H1 (cell line): ENCODE data around the gene DPY19L1. TPM values are rescaled to one million over a fixed set of nuclear protein-coding genes. Genes with fewer than 3 reads are reported as not detected.
"Not testable (repeated sequence)": the region's sequence is repeated elsewhere in the genome, so short reads cannot be mapped to it uniquely, and the experiment has no call there.

Experiments used
- CTCF ChIA-PET: fragments of 300-600 bp; sonication (Branson Sonifier 250); formaldehyde crosslinking; loops from one replicate; lab custom pipeline; 2021; ENCODE audit not compliant: partially characterized antibody; lab: Charles Lee
- POLR2A ChIA-PET: fragments of 300-600 bp; sonication (Branson Sonifier 250); formaldehyde crosslinking; loops from one replicate; lab custom pipeline; 2021; ENCODE audit warnings: inconsistent platforms; ENCODE audit not compliant: partially characterized antibody; lab: Charles Lee
- DNase-seq, 2 experiments: peaks; one replicate each; pipeline versions ENCODE4 v3.0.0 to v3.0.0-alpha.2; 2010 to 2022; ENCODE audit warnings: low spot score in 2 of 2, low read depth in 1 of 2, mixed read lengths in 1 of 2
- FAIRE-seq: peaks from 2 replicates; lab custom pipeline; 2011; peaks lifted over from hg19 to GRCh38; lab: Jason Lieb, UNC
- H2AFZ ChIP-seq: 2 replicates; pipeline ENCODE4 v1.8.1; 2012; ENCODE audit warnings: low read length, inconsistent platforms
- H2AK5ac ChIP-seq: 2 replicates; pipeline ENCODE4 v1.6.1; 2013; ENCODE audit warnings: low read depth, low read length
- H2BK120ac ChIP-seq: replicated peaks from 2 replicates; pipeline ENCODE3; 2013; ENCODE audit warnings: low read depth, low read length, inconsistent platforms
- H2BK12ac ChIP-seq: 2 replicates; pipeline ENCODE4 v1.6.1; 2013; ENCODE audit warnings: low read depth, low read length
- H2BK15ac ChIP-seq: 2 replicates; pipeline ENCODE4 v1.6.1; 2013; ENCODE audit warnings: low read length
- H2BK20ac ChIP-seq: 2 replicates; pipeline ENCODE4 v1.6.1; 2013; ENCODE audit warnings: low read length
- H2BK5ac ChIP-seq: 2 replicates; pipeline ENCODE4 v1.6.1; 2013; ENCODE audit warnings: low read depth, low read length
- H3K14ac ChIP-seq: 2 replicates; pipeline ENCODE4 v1.6.1; 2013; ENCODE audit warnings: inconsistent platforms; ENCODE audit not compliant: insufficient read length
- H3K18ac ChIP-seq: 2 replicates; pipeline ENCODE4 v1.6.1; 2013; ENCODE audit warnings: low read length; ENCODE audit errors: extremely low read depth
- H3K23ac ChIP-seq: 2 replicates; pipeline ENCODE4 v1.6.1; 2013; ENCODE audit warnings: inconsistent platforms; ENCODE audit not compliant: insufficient read length
- H3K23me2 ChIP-seq: 2 replicates; pipeline ENCODE4 v1.6.1; 2013; ENCODE audit warnings: low read depth, low read length
- H3K27ac ChIP-seq: 2 replicates; pipeline ENCODE4 v1.6.1; 2011; ENCODE audit warnings: low read depth, low read length, inconsistent platforms
- H3K27me3 ChIP-seq, 4 experiments: replicated peaks in 1 of 4; 1 replicate in 1 of 4; 2 replicates in 3 of 4; pipeline versions ENCODE4 v1.6.1 to v1.8.1; 2011 to 2013; ENCODE audit warnings: low read length in 3 of 4, mild to moderate bottlenecking in 3 of 4, inconsistent platforms in 2 of 4, mixed read lengths in 2 of 4, moderate library complexity in 1 of 4; ENCODE audit not compliant: control insufficient read depth in 3 of 4, insufficient read depth in 3 of 4; ENCODE audit errors: extremely low read depth in 1 of 4
- H3K36me3 ChIP-seq, 4 experiments: 2 replicates each; pipeline versions ENCODE4 v1.6.1 to v1.8.1; 2011 to 2013; ENCODE audit warnings: mild to moderate bottlenecking in 4 of 4, low read length in 3 of 4, moderate library complexity in 2 of 4, control low read depth in 1 of 4, inconsistent platforms in 1 of 4; ENCODE audit not compliant: insufficient read depth in 4 of 4, control insufficient read depth in 2 of 4
- H3K4ac ChIP-seq: replicated peaks from 2 replicates; pipeline ENCODE3; 2013; ENCODE audit warnings: low read length, low read depth, mixed read lengths, inconsistent platforms; ENCODE audit not compliant: insufficient read length
- H3K4me1 ChIP-seq, 4 experiments: replicated peaks in 1 of 4; 1 replicate in 1 of 4; 2 replicates in 3 of 4; pipeline versions ENCODE4 v1.6.1 to v1.8.1; 2011 to 2013; ENCODE audit warnings: low read length in 3 of 4, inconsistent platforms in 2 of 4, mixed read lengths in 1 of 4; ENCODE audit not compliant: insufficient read depth in 4 of 4, control insufficient read depth in 3 of 4
- H3K4me2 ChIP-seq, 2 experiments: 2 replicates each; pipeline versions ENCODE4 v1.6.1 to v1.8.1; 2011 to 2013; ENCODE audit warnings: low read depth in 2 of 2, low read length in 2 of 2, control low read depth in 1 of 2, inconsistent platforms in 1 of 2, mild to moderate bottlenecking in 1 of 2; ENCODE audit not compliant: insufficient read depth in 1 of 2
- H3K4me3 ChIP-seq, 4 experiments: fragments of 200-600, 300-600 bp in 1 of 4; sonication (generic), shearing (Covaris generic), sonication (Bioruptor Twin) in 1 of 4; 2 replicates each; pipeline versions ENCODE4 v1.5.1 to v1.8.1; 2011 to 2016; ENCODE audit warnings: low read length in 4 of 4, low read depth in 3 of 4, control low read depth in 2 of 4, inconsistent platforms in 2 of 4, mild to moderate bottlenecking in 2 of 4, mixed read lengths in 1 of 4, moderate library complexity in 1 of 4; ENCODE audit not compliant: insufficient read depth in 2 of 4; ENCODE audit errors: extremely low read depth in 1 of 4
- H3K56ac ChIP-seq: replicated peaks from 2 replicates; pipeline ENCODE3; 2013; ENCODE audit warnings: low read depth, mild to moderate bottlenecking, mixed read lengths, low read length, inconsistent platforms; ENCODE audit not compliant: insufficient read length
- H3K79me1 ChIP-seq: 2 replicates; pipeline ENCODE4 v1.6.1; 2013; ENCODE audit warnings: low read depth, low read length, control low read depth
- H3K79me2 ChIP-seq, 2 experiments: 2 replicates each; pipeline versions ENCODE4 v1.6.1 to v1.8.1; 2012 to 2013; ENCODE audit warnings: low read length in 2 of 2, mild to moderate bottlenecking in 2 of 2, inconsistent platforms in 1 of 2; ENCODE audit not compliant: insufficient read depth in 2 of 2, control insufficient read depth in 1 of 2
- H3K9ac ChIP-seq, 4 experiments: replicated peaks in 1 of 4; 1 replicate in 1 of 4; 2 replicates in 3 of 4; pipeline versions ENCODE4 v1.6.1 to v1.8.1; 2011 to 2013; ENCODE audit warnings: low read depth in 3 of 4, low read length in 3 of 4, control low read depth in 2 of 4, mild to moderate bottlenecking in 2 of 4, moderate library complexity in 2 of 4, inconsistent platforms in 1 of 4; ENCODE audit errors: extremely low read depth in 1 of 4
- H3K9me3 ChIP-seq, 2 experiments: 2 replicates each; pipeline versions ENCODE4 v1.6.1 to v1.8.1; 2012 to 2013; ENCODE audit warnings: mild to moderate bottlenecking in 2 of 2, moderate library complexity in 2 of 2, control low read depth in 1 of 2, inconsistent platforms in 1 of 2, low read depth in 1 of 2, low read length in 1 of 2, mixed read lengths in 1 of 2; ENCODE audit not compliant: insufficient read depth in 2 of 2
- H4K20me1 ChIP-seq, 2 experiments: replicated peaks in 1 of 2; 2 replicates each; pipeline versions ENCODE3 to v1.8.1; 2011 to 2013; ENCODE audit warnings: inconsistent platforms in 2 of 2, low read length in 2 of 2, mild to moderate bottlenecking in 1 of 2; ENCODE audit not compliant: insufficient read depth in 2 of 2, control insufficient read depth in 1 of 2
- H4K5ac ChIP-seq: 2 replicates; pipeline ENCODE4 v1.6.1; 2013; ENCODE audit warnings: low read length, low read depth, mixed read lengths, inconsistent platforms; ENCODE audit not compliant: insufficient read length
- H4K8ac ChIP-seq: 2 replicates; pipeline ENCODE4 v1.8.0; 2013; ENCODE audit warnings: mild to moderate bottlenecking, moderate library complexity, low read length, inconsistent platforms; ENCODE audit not compliant: insufficient read depth; ENCODE audit errors: extremely low read depth
- H4K91ac ChIP-seq: replicated peaks from 2 replicates; pipeline ENCODE3; 2013; ENCODE audit warnings: low read length, mixed read lengths, inconsistent platforms; ENCODE audit not compliant: insufficient read length
- RAD21 ChIP-seq, 2 experiments: IDR thresholded peaks in 1 of 2; conservative IDR thresholded peaks in 1 of 2; 2 replicates each; pipeline ENCODE4 v1.6.1; 2011; ENCODE audit warnings: low read depth in 2 of 2, low read length in 2 of 2, improper control_type of control experiment in 1 of 2, inconsistent platforms in 1 of 2, mild to moderate bottlenecking in 1 of 2, moderate library complexity in 1 of 2
- WGBS, 2 experiments: shearing (Covaris generic) in 1 of 2; methylation state at CpG; one replicate each; pipeline versions ENCODE4 v1.1.6 to v1.1.7; 2013 to 2015; ENCODE audit warnings: low lambda C conversion rate in 2 of 2, mixed read lengths in 2 of 2, inconsistent platforms in 1 of 2, low coverage in 1 of 2, missing lambda C conversion rate in 1 of 2; ENCODE audit not compliant: insufficient replicate concordance in 2 of 2, insufficient coverage in 1 of 2, insufficient read length in 1 of 2; ENCODE audit errors: extremely low coverage in 1 of 2, missing lambda C conversion rate in 1 of 2; 5-methylcytosine and 5-hydroxymethylcytosine counted together
- polyA plus RNA-seq, 7 experiments: library from polyadenylated mRNA; depleted of rRNA in 3 of 7; stranded (reverse) in 5 of 7; unstranded in 2 of 7; fragments of >200 nt in 5 of 7; fragments of 200-250 nt in 2 of 7; gene quantifications; 1 replicate in 5 of 7; 2 replicates in 1 of 7; 4 replicates in 1 of 7; pipeline versions ENCODE4 v1.2.1 to v1.2.3, GENCODE V29; 2011 to 2013; ENCODE audit warnings: missing spikeins in 2 of 7, mixed read lengths in 2 of 7
- total RNA-seq: library from RNA; stranded (reverse); fragmentation: NEBNext Ultra II Directional; extraction: Animal tissue kit (Norgen Biotek cat#: 25700); gene quantifications from 2 replicates; pipeline ENCODE4 v1.2.1, GENCODE V29; 2021
- TF ChIP-seq, protein P1 (sequence below), 3 experiments: IDR thresholded peaks; 1 replicate in 2 of 3; 2 replicates in 1 of 3; pipeline versions ENCODE4 v1.5.1 to v1.6.1; 2011; ENCODE audit warnings: low read length in 3 of 3, mild to moderate bottlenecking in 3 of 3, inconsistent platforms in 2 of 3, low read depth in 1 of 3, moderate library complexity in 1 of 3; ENCODE audit not compliant: insufficient read depth in 1 of 3; ENCODE audit errors: control extremely low read depth in 1 of 3

Gene DPY19L1
- total and polyA plus RNA-seq, 2 of the 8 experiments (the other 6 are each of a cell fraction or from before 2014, with no cell fraction given) = 14.1 to 23.3 TPM

DNA sequence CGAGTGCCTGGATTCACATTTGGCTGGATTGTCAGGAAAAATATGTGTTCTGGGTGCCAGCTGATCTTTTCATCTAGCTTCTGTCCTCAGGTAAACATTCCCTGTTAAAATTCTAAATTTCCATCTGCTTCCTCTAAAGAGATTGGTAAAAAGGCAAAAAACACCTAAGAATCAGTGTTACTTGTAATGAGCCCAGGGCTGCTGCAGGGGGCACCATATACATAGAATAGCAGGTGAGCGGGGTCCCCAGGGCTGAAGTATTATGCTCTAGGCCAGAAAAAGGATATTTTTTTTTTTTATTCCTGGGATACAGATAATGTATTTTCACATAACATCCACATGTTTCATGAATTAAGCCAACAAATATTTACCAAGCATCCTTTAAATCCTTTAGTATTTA, 18.4 kb upstream of the DPY19L1 start:
- H2AK5ac ChIP-seq, H3K23ac ChIP-seq, H3K27me3 ChIP-seq, H3K4ac ChIP-seq, H2AFZ ChIP-seq, H3K27ac ChIP-seq, H4K91ac ChIP-seq, H3K14ac ChIP-seq, H3K56ac ChIP-seq, H2BK15ac ChIP-seq, H3K79me1 ChIP-seq, H3K23me2 ChIP-seq, H2BK12ac ChIP-seq, H2BK20ac ChIP-seq, H2BK5ac ChIP-seq, H3K4me2 ChIP-seq, H3K9me3 ChIP-seq, H3K79me2 ChIP-seq, DNase-seq, H2BK120ac ChIP-seq, H4K8ac ChIP-seq, H3K36me3 ChIP-seq, H3K4me3 ChIP-seq, POLR2A ChIA-PET, H3K18ac ChIP-seq, FAIRE-seq, H4K5ac ChIP-seq, H3K9ac ChIP-seq, H4K20me1 ChIP-seq, H3K4me1 ChIP-seq: not testable (repeated sequence)
- TF ChIP-seq, protein P1, sequence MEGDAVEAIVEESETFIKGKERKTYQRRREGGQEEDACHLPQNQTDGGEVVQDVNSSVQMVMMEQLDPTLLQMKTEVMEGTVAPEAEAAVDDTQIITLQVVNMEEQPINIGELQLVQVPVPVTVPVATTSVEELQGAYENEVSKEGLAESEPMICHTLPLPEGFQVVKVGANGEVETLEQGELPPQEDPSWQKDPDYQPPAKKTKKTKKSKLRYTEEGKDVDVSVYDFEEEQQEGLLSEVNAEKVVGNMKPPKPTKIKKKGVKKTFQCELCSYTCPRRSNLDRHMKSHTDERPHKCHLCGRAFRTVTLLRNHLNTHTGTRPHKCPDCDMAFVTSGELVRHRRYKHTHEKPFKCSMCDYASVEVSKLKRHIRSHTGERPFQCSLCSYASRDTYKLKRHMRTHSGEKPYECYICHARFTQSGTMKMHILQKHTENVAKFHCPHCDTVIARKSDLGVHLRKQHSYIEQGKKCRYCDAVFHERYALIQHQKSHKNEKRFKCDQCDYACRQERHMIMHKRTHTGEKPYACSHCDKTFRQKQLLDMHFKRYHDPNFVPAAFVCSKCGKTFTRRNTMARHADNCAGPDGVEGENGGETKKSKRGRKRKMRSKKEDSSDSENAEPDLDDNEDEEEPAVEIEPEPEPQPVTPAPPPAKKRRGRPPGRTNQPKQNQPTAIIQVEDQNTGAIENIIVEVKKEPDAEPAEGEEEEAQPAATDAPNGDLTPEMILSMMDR (IDR thresholded peaks at IDR 0.05; ENCODE audit: control extremely low read depth in 1 of 3, insufficient read depth in 1 of 3, low read depth in 1 of 3, low read length in 3 of 3) = peak in 2 of 3 experiments; percentile 41 to 47; a peak in 2 of 4 replicates
- peak; percentile 62 to 67 for TF ChIP-seq RAD21 (IDR thresholded peaks at IDR 0.05 in 1 of 2, conservative IDR thresholded peaks at IDR 0.05 in 1 of 2; ENCODE audit: low read depth in 2 of 2, low read length in 2 of 2)
- WGBS, 2 experiments = 58% methylated on average over 2 of the region's 2 CpGs; no CpG with 5 or more reads in 1 of the 2 experiments
- CTCF ChIA-PET = interaction anchor here (0.6 to 1.1 kb wide), 5 partner anchors 21 to 721 kb away, joined by 3 to 4 read pairs (median 3); no protein-coding TSS in a partner anchor
